NCI-H1694 (cell line): Measurements from ENCODE around the gene RPL39L.
"Not testable (repeated sequence)": the region's sequence is repeated elsewhere in the genome, so short reads cannot be mapped to it uniquely, and the experiment has no call there.

Experiments used
- DNase-seq: peaks from one replicate; lab custom pipeline; 2025; lab: John Stamatoyannopoulos, UW

RPL39L gene

GRCh38 chr3:187136936-187137335 lies 2.4 kb downstream of the RPL39L start:
- DNase-seq = no peak

- DNase-seq = no peak
Measured at GRCh38 chr3:187136337-187136736, 3.0 kb downstream of the RPL39L start.

- DNase-seq = not testable (repeated sequence)
Measured at GRCh38 chr3:187135172-187135690, 4.1 kb downstream of the RPL39L start.

- DNase-seq = not testable (repeated sequence)
Measured at GRCh38 chr3:187133181-187133580, 6.1 kb downstream of the RPL39L start.

GRCh38 chr3:187132666-187133065 lies 6.6 kb downstream of the RPL39L start:
- DNase-seq = no peak

- no peak for DNase-seq
Measured at GRCh38 chr3:187131981-187132380, 7.3 kb downstream of the RPL39L start.

DNA sequence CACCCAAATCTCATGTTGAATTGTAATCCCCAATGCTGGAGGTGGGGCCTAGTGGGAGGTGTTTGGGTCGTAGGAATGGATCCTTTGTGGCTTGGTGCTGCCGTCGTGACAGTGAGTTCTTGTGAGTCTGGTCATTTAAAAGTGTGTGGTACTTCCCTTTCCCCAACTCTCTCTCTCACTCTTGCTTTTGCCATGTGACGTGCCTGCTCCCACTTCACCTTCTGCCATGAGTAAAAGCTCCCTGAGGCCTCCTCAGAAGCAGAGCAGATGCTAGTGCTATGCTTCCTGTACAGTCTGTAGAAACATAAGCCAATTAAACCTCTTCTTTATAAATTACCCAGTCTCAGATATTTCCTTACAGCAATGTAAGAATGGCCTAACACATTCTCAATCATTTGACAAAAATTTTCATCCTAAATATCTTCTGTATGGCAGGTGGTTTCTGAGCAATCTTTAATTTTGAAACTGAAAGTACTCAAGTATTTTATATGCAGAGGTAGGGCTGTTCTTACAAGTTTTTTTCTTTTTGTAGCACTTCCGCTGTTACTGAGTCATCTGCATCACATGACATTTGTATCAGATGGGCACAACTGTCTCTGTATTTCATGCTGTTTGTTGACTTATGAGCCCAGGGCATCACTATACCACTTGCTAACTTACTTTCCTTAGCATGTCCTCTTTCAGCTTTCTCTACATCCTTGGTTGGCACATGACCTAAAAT lies 8.8 kb downstream of the RPL39L start:
- DNase-seq = no peak

- no peak for DNase-seq
Measured at GRCh38 chr3:187125319-187126031, 13.8 kb downstream of the RPL39L start.

DNA sequence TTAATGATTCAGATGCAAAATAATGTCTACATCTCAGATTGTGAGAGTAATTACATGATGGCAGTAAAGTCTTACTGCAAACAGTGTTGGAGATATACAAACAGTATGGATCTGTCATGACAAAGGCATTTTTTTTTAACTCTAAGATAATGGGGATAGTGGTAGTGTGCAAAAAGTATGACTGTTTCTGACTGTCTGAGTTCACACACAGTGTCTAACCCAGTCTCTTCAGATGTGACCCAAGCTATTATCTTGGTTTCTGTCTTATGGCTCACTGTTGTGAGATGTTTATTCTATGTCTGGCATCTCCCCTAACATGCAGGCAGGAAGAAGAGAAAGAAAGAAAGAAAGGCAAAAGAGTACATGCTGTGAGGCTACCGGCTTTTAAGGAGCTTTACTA lies 17.0 kb downstream of the RPL39L start:
- no peak for DNase-seq

GRCh38 chr3:187120326-187120725 lies 19.0 kb downstream of the RPL39L start:
- DNase-seq = no peak

GRCh38 chr3:187114511-187114910 lies 24.8 kb downstream of the RPL39L start:
- no peak for DNase-seq

- no peak for DNase-seq
Measured at GRCh38 chr3:187112934-187113793, 26.1 kb downstream of the RPL39L start.

- no peak for DNase-seq
Measured at GRCh38 chr3:187110156-187110555, 29.1 kb downstream of the RPL39L start.

DNA sequence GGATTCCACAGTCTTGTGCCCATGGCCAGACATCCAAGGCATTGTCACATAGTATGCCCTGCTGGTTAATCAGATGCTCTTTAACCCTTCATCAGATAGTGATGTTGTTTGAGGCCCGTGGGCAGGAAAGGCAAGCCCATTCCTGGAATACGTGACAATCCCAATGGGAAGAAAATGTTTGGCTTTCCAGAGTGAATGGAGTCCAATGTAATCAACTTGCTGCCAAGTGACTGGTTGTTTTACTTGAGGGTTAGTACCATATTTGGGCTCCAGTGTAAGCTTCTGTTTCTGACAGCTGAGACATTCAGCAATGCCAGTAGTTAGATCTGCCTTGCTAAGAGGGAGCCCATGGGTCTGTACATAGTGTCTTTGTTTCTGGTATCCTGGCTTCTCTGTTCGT lies 31.3 kb downstream of the RPL39L start:
- no peak for DNase-seq

GRCh38 chr3:187105700-187106099 lies 33.6 kb downstream of the RPL39L start:
- no peak for DNase-seq

- DNase-seq = no peak
Measured at GRCh38 chr3:187104933-187105332, 34.4 kb downstream of the RPL39L start.

DNA sequence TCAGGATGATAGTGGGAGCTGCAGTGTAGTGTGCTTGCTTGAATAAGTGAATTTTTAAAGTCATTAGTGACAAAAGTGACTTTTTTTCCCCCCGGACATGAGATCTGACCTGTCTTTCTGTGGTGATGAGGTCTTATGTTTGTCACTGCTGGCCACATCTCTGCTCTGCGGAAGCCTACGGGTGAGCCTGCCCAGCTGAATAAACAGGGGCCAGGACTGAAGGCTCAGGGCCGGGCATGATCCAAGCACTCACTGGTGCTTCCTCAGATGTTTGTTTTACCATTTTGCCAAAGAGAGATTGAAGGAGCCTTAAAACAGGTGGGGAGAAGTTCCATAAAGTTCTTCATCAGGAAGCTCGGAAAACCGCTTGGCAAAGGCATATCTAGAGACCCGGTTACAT lies 35.0 kb downstream of the RPL39L start:
- no peak for DNase-seq

DNA sequence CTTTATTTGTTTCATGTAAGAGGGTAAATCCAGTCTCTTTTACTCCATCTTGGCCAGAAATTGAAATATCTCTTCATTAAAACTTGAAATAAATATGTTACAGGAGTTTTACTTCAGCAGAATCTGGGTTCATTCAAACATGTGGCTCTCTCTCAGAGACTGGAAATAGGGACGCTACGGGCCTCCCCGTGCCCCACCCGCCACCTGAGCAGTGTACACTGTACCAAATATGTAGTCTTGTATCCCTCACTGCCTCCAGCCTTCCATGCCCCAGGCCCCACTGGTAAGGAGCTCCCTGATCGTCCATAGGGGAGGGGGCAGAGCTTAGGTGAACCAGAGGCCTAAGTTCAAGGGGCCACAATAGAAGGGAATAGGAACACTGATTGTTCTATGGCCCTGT lies 36.0 kb downstream of the RPL39L start:
- DNase-seq = no peak

- no peak for DNase-seq
Measured at GRCh38 chr3:187102073-187102634, 37.1 kb downstream of the RPL39L start.

GRCh38 chr3:187101184-187102072 lies 37.9 kb downstream of the RPL39L start:
- no peak for DNase-seq

- DNase-seq = no peak
Measured at GRCh38 chr3:187098923-187099512, 40.3 kb downstream of the RPL39L start.
